PFSK-1 (cell line): ENCODE measurements around the gene CFAP251.

Experiments
- FOXP2 ChIP-seq: optimal IDR thresholded peaks from 2 replicates; pipeline ENCODE3; 2011; ENCODE audit warnings: borderline replicate concordance, control low read depth, inconsistent platforms; ENCODE audit not compliant: insufficient read depth; ENCODE audit errors: extremely low read length, extremely low read depth
- POLR2AphosphoS5 ChIP-seq: IDR thresholded peaks from 2 replicates; pipeline ENCODE4 v1.6.1; 2012; ENCODE audit warnings: low read depth, mild to moderate bottlenecking, control low read depth, low read length, moderate library complexity
- SIN3A ChIP-seq: IDR thresholded peaks from 2 replicates; pipeline ENCODE4 v1.6.1; 2012; ENCODE audit warnings: mild to moderate bottlenecking, low read length, moderate library complexity, borderline replicate concordance; ENCODE audit not compliant: insufficient read depth
- TAF1 ChIP-seq: IDR thresholded peaks from 2 replicates; pipeline ENCODE4 v1.6.1; 2012; ENCODE audit warnings: low read length, control low read depth, borderline replicate concordance; ENCODE audit not compliant: insufficient read depth

- no peak for TF ChIP-seq POLR2AphosphoS5
- TF ChIP-seq SIN3A, result no peak
- no peak for TF ChIP-seq TAF1
- TF ChIP-seq FOXP2, result no peak
These were observed 86.3 kb downstream of the CFAP251 start for GRCh38 chr12:122004633-122005071.
